Effector CD8-positive, alpha-beta T cell (primary cell): ENCODE data around the gene SNX7.

Source experiments
- DNase-seq: peaks from one replicate; lab custom pipeline; 2025; lab: John Stamatoyannopoulos, UW

Gene SNX7

GRCh38 chr1:98697781-98698180 is 36.3 kb downstream of the SNX7 start:
- no peak for DNase-seq

- no peak for DNase-seq
Observed at GRCh38 chr1:98698625-98699024, 37.1 kb downstream of the SNX7 start.

- DNase-seq: no peak
Observed at GRCh38 chr1:98700228-98700627, 38.7 kb downstream of the SNX7 start.

GRCh38 chr1:98702976-98703375 is 41.5 kb downstream of the SNX7 start:
- DNase-seq: no peak

- DNase-seq: no peak
Observed at GRCh38 chr1:98704474-98704873, 43.0 kb downstream of the SNX7 start.

- no peak for DNase-seq
Observed at GRCh38 chr1:98704971-98705370, 43.5 kb downstream of the SNX7 start.

GRCh38 chr1:98705591-98705990 is 44.1 kb downstream of the SNX7 start:
- DNase-seq: no peak

GRCh38 chr1:98706173-98706843 is 44.8 kb downstream of the SNX7 start:
- DNase-seq: no peak

- DNase-seq: no peak
Observed at GRCh38 chr1:98707556-98707955, 46.0 kb downstream of the SNX7 start.

- no peak for DNase-seq
Observed at GRCh38 chr1:98709906-98710305, 48.4 kb downstream of the SNX7 start.

GRCh38 chr1:98723574-98723973 is 62.1 kb downstream of the SNX7 start:
- no peak for DNase-seq

GRCh38 chr1:98732985-98733781 is 71.7 kb downstream of the SNX7 start:
- DNase-seq: no peak

- DNase-seq: no peak
Observed at GRCh38 chr1:98733782-98734112, 72.2 kb downstream of the SNX7 start.

GRCh38 chr1:98735756-98736155 is 74.2 kb downstream of the SNX7 start:
- no peak for DNase-seq

- no peak for DNase-seq
Observed at GRCh38 chr1:98737835-98738234, 76.3 kb downstream of the SNX7 start.

GRCh38 chr1:98739762-98740161 is 78.2 kb downstream of the SNX7 start:
- DNase-seq: no peak

- no peak for DNase-seq
Observed at GRCh38 chr1:98741164-98741563, 79.6 kb downstream of the SNX7 start.

- no peak for DNase-seq
Observed at GRCh38 chr1:98749152-98749756, 87.7 kb downstream of the SNX7 start.

GRCh38 chr1:98754176-98754575 is 92.7 kb downstream of the SNX7 start:
- no peak for DNase-seq

GRCh38 chr1:98761219-98761865 is 99.8 kb downstream of the SNX7 start:
- no peak for DNase-seq

- no peak for DNase-seq
Observed at GRCh38 chr1:98763488-98764150, 102.1 kb downstream of the SNX7 start.

GRCh38 chr1:98764485-98764884 is 103.0 kb downstream of the SNX7 start:
- DNase-seq: no peak
